Mesenteric fat pad (tissue), 1 donor: Measurements from ENCODE around the gene PDE4D. TPM values are rescaled to one million over a fixed set of nuclear protein-coding genes. Genes with fewer than 3 reads are reported as not detected.
A peak's percentile ranks its signal among the peaks of the same experiment; 100 is the strongest.

Source experiments
- DNase-seq: peaks from one replicate; pipeline ENCODE4 v3.0.0-alpha.2; 2020; ENCODE audit warnings: low spot score
- microRNA-seq: library from miRNA; unstranded; fragments of <30 nt; microRNA quantifications from one replicate; pipeline ENCODE4 v1.2.0, GENCODE V29; 2020; ENCODE audit warnings: borderline number of aligned reads
- total RNA-seq: library from RNA; stranded (reverse); fragmentation: NEBNext Ultra II Directional; extraction: Animal tissue kit (Norgen Biotek cat#: 25700); gene quantifications from one replicate; pipeline ENCODE4 v1.2.1, GENCODE V29; 2021
- donor health status: DM: yes; HTN: yes; CAD: no.

PDE4D gene
- total RNA-seq, 1 donor from 2014 or later: 28.8 TPM

DNA sequence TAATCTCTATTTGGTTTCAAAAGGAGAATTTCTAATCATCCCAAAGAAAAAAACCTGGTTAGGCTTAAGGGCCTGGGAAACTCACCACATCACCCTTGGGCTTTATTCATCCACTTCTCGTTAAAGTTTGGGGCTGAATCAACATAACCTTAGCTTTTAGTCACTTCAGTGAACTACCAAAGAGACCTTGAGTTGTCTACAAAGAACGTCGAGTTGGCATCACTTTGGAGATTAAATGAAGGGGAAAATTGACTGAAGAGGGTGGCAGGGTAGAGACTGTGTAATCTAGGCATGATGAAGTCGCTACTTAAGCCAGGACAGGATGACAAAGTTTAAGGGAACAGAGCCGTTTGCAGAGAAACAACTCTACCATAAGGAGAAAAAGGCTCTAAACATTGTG lies 969.2 kb downstream of the PDE4D start:
- no peak for DNase-seq

DNA sequence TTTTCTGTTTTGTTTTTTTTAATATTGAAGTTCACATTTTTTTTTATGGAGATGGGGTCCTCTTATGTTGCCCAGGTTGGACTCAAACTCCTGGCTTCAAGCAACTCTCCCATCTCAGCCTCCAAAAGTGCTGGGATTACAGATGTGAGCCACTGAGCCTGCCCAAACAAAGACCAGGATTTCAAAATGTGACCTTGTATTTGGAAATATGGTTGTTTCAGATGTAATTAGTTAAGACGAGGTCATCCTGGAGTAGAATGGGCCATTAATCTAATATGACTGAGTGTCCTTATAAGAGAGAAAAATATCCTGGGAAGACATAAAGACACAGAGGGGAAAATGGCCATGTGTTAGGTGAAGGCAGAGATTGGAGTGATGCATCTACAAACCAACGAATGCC lies 970.2 kb downstream of the PDE4D start:
- DNase-seq: no peak

DNA sequence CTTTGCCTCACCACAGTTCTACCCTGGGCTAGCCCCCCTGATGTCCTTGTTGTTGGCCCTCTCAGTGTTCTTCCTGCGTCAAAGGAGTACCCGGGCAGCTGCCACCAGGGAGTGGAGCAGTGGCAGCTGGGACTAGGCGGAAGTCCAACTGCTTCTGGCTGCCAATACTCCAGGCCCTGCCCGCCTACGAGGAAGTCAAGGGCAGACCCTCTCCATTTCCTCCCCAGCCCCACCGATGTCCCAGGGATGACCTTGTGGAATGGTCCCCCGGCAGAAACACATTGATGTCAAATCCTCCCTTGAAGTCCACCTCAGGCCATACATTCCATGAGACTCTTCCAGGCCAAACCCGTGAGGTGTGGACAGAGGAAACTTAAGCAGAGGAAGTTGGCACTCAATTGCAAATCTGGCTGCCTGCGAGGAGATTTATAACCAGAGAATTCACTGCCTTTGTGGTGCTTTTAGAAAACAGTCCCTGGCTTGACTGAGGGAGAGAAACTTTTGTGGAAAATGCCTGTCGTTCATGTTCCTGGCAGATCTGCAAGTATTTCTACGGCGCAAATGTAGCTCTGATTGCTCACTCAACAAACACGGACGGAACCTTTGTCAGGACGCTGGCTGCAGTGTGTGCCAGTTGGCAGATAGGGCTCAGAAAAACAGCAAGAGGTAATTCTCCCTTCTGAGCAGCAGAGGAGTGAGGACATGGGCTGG lies 970.9 kb downstream of the PDE4D start:
- DNase-seq: no peak

DNA sequence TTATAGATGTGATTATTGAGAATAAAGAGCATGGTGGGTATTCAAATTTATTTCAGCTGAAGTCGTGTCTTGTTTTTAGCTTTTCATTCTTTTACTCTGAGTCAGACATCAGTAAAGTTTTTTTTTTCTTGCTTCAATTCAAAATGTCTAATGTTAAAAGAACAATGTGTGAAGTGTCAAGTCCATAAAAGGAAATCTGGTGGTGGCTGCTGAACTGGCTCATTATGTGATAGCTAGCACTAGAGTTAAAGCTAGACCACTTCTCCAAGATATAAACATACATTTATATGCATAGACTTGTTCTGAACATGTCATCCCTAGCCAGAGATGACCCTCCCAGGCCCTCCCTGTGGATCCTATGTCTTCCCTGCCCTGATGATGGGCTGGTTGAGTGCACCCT lies 972.4 kb downstream of the PDE4D start:
- DNase-seq: no peak

DNA sequence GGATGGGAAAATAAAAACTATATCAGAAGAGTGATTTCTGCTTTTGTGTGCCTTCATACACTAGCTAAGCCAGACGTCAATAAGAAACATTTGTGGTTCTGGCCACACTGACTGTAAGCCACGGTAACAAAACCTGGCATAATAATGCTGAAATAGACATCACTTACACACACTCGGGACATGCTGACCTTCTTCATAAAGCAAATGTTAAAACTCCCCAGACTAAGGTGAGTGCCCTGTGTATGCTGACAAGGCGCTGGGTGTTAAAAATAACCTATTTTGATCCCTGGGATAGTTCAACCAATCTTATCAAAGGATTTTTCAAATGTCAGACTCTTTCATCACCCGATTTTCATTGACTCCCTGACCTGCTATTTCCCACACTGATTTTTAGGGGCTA lies 973.7 kb downstream of the PDE4D start:
- no peak for DNase-seq

Small RNAs within 50 kb of the gene (microRNA-seq; reads per million reads assigned to microRNA genes)
- gene MIR582: 8.0 reads per million, percentile 3 among the genes with 10 or more reads in this experiment
